Activated T-helper 1 cell treated with Interleukin-2 at 50 U/mL for 16 hours (primary cell): ENCODE data around the gene HDHD3.
A peak's percentile ranks its signal among the peaks of the same experiment; 100 is the strongest.
"Not testable (repeated sequence)": the region's sequence is repeated elsewhere in the genome, so short reads cannot be mapped to it uniquely, and the experiment has no call there.

ENCODE experiments used
- DNase-seq: peaks from one replicate; pipeline ENCODE4 v3.0.0-alpha.2; 2020; ENCODE audit warnings: low read depth

HDHD3 gene, protein sequence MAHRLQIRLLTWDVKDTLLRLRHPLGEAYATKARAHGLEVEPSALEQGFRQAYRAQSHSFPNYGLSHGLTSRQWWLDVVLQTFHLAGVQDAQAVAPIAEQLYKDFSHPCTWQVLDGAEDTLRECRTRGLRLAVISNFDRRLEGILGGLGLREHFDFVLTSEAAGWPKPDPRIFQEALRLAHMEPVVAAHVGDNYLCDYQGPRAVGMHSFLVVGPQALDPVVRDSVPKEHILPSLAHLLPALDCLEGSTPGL

DNA sequence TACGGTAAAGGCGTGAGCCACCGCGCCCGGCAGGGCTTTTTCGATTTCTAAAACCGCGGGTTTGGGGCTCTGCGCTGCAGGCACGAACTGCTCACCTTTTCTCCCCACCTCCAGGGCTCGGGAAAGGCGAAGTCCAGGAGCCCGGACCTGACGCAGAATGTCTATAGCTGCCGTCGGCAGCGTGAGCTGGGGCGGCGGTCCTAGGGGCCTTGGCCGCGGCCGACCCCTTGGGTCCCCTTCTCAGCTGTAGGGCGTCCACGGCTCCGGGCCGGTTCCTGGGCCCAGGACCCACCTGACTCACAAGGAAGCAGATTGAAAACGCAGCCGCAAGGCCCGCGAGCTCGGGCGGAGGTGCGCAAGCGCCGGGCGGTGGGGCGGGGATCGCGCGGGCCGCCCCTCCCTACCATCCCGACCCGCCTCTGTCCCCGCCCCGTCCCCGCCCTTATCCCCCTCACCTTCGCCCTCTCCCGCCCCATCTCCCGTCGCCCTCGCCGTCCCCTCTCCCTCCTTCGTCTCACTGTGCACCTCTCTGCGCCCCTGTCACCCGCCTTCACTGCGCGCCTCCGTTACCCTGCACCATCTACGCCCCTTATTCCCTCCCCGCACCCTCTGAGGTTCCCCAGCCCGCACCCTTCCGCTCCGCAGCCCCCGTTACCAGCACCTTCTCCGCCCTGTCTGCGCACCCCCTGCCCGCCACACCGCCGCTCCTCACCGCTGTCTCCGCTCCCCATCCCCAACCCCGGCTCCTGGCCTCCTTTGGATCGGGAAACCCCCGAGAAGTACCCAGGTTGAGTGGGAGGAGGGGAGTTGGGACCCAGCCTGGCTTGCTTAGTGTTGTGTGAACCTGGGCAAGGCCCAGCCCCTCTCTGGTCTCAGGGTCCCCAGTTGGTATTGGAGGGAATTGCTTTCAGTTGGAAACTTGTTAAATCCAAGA lies at the start of gene HDHD3:
TSS of gene HDHD3 (minus strand) at position 353 of the 934 bp plus-strand sequence. CDS start 2,632 bp downstream, outside the sequence.
- DNase-seq, result peak; percentile 78

DNA sequence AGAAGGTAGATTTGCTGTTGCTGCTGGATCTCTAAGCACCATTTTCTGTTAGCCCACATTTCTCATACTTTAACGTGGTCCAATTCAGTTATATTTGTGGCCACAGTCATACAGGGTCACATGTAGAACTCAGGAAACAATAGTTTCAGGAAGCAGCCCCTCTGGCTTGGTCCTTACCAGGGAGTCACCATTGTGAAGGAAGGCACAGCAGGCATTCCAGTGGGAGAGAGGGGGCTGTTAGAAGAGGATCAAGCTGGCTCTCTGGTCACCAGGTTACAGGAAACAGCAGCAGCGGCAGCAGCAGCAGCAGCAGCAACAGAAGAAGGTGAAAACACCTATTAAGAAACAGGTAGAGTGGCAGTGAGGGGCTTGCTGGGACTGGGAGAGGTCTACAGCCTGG lies 48.3 kb upstream of the HDHD3 start:
- DNase-seq, result no peak

- DNase-seq, result no peak
Measured at GRCh38 chr9:113421726-113422125, 44.9 kb upstream of the HDHD3 start.

DNA sequence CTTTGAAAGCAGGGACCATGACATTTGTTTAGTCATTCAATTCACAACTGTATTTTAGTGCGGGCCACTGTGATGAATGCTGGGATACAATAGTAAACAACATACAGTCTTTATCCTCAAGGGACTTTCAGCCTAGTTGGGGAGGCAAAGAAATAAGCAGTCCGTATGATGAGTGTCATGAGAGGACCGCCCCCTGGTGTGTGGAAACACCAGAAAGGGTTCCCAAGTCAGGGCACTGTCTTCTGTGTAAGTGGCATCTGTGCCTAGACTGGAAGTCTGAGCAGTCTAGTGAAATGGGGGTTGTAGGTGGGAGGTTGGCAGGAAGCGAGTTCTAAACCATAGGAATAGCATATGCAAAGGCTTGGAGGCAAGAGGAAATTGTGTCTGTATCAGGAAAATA lies 40.6 kb upstream of the HDHD3 start:
- no peak for DNase-seq

DNA sequence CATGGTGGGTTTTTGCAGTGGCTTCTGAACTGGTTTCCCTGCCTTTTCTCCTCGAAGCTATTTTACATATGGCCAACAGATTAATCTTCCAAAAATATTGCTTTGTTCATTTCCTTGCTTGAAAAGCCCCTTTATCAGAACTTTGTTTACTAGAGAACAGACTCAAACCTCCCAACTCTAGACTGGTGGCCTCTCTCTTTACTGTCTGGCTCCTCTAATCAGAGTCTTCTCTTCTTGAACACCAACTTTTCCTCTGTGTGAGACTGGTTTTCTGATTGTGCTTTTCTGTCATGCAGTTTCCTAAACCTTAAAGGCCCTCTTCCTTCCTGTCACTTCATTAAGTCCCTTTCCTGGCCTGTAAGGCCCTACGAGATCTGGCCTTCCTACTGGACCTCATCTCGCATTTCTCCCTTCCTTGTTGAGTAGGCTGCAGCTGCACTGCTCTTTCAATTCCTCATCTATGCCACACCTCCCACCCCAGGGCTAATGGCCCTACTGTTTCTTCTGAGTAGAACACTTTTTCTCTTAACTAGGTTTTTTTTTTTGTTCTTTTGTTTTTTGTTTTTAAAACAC lies 39.4 kb upstream of the HDHD3 start:
- no peak for DNase-seq

- peak; percentile 89 for DNase-seq
Measured at GRCh38 chr9:113410207-113410864, 33.5 kb upstream of the HDHD3 start, which contains the start of the genes C9orf43 and POLE3. C9orf43 (plus strand) TSS chr9:113410747; CDS start chr9:113413494, 2,747 bp downstream. POLE3 (minus strand) TSS chr9:113410675; CDS start chr9:113410293, 382 bp downstream.

DNA sequence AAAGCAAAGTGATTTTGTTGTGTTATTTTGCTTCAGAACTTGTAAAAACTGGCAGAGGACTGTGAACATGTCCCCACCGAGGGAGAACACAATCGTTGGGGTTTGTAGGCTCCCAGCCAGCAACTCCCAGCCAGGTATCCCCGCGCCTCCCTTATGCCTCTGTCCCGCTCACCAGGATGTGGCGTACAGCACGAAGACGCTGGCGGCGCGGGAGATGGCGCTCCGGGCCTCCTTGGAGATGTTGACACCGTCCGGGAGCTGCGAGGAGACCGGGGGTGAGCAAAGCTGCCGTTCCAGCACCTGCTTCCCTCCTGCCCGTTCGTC lies 33.1 kb upstream of the HDHD3 start:
- DNase-seq, result no peak

- no peak for DNase-seq
Measured at GRCh38 chr9:113409481-113409880, 32.7 kb upstream of the HDHD3 start.

DNA sequence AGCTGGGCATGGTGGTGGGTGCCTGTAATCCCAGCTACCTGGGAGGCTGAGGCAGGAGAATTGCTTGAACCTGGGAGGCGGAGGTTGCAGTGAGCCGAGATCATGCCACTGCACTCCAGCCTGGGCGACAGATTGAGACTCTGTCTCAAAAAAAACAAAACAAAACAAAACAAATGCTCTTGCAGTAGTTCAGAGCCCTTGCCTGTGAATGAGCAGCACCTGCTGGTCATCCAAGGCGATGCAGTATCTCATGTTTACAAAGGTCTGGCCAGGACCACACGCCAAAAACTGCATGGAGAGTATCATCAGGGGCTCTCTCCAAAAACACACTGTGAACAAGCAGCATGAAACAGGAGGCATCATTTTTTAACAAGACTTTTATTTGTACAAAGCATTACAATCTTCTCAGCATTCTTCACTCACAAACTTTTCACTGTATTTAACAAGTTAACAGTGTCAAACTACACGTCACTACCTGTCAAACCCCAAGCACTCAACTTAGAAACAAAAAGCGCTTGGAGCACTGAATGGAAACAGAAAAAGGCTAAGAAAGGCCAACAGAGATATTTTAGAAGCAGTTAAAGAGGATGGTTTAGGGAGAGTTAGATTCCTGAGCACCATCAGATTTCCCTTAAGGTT lies 30.2 kb upstream of the HDHD3 start:
- peak; percentile 29 for DNase-seq

DNA sequence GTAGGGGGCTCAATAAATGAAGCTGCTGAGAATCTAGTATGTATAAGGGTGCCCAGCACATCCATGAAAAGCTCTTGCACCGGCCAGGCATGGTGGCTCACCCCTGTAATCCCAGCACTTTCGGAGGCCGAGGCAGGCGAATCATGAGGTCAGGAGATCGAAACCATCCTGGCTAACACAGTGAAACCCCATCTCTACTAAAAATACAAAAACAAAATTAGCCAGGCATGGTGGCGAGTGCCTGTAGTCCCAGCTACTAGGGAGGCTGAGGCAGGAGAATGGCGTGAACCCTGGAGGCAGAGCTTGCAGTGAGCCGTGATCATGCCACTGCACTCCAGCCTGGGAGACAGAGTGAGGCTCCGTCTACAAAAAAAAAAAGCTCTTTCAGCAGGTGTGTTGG lies 29.6 kb upstream of the HDHD3 start:
- DNase-seq, result not testable (repeated sequence)

GRCh38 chr9:113403646-113404045 lies 26.9 kb upstream of the HDHD3 start:
- no peak for DNase-seq

- DNase-seq, result peak; percentile 99
Measured at GRCh38 chr9:113401027-113401792, 24.4 kb upstream of the HDHD3 start, which contains the start of gene ALAD. ALAD (minus strand) TSS chr9:113401284; CDS start chr9:113393559, 7,725 bp downstream.

DNA sequence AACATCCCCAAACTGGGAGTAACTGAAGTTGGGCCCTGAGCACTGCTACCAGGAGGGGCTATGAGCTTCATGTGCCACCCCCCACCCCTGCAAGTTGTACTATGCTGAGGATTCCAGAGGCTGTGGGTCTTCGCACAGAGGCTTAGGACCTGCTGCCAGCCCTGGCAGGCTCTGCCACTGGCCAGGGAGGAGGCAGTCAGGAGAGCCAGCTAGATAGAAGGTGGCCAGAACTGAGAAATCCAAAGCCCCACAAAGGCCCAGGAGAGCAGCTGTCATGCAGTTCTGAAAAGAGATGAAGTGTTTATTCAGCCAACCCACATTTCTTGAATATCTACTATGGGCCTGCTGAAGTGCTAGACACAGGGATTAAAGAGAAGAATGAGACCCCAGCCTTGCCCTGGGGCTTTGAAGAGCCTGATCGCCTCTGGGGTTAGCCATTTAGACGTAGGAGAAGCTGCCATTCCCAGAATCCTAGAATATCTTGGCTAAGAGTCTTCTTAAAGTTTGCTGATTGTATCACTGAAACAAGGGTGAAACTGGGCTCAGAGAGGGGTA lies 22.9 kb upstream of the HDHD3 start:
- no peak for DNase-seq

- no peak for DNase-seq
Measured at GRCh38 chr9:113398796-113399195, 22.0 kb upstream of the HDHD3 start.

DNA sequence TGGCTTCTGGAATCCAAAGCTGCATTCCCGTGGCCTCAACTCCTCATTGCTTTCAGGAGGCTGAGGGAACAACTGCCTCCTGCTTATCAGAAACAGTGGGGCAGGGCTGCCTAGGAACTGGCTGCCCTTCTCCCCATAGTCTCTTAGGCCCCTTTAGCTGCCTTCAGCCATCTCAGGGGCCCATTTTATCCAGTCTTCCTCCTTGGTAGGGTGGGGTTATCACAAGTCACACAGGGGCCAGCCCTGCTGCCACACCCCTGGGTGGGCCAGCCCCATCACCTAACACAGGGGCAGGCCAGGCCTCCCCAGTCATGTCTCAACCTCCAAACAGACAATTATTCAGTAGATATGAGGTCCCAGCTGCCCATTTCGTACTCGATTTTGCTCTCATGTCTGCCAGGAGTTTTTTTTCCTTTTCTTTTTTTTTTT lies 20.4 kb upstream of the HDHD3 start:
- no peak for DNase-seq

DNA sequence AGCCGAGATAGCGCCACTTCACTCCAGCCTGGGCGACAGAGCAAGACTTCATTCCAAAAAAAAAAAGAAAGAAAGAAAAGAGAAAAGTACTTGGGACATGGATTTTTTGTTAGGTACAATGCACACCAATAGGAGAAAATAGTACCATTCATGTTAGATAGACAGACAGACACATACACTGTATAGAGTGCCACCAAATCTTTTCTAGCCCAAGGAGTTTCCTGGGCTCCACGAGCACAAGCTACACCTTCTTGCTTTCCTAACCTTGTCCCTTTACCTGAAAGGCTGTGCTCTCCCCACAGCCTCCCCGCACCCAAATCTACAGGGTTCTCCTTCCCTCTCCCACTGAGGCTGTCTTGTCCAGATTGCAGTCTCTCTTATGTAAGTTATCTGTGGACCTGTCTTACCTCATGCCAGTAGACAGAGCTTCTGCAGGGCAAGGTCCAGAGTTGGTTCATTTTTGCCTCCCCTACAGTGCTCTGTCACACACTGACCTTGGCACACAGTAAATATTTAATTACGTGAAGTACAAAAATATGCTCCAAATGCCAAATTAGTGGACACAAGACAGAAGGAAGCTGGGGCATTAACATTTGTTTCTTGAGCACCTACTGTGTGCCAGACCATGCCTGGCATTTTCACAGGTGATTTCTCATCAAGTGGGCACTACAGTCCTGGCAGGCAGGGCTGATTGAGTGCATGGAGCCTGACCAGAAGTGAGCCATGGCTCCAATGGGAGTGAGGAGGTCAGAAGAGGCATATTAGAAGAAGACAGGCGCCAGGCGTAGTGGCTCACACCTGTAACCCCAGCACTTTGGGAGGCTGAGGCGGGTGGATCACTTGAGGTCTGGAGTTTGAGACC lies 18.4 kb upstream of the HDHD3 start:
- DNase-seq, result no peak

DNA sequence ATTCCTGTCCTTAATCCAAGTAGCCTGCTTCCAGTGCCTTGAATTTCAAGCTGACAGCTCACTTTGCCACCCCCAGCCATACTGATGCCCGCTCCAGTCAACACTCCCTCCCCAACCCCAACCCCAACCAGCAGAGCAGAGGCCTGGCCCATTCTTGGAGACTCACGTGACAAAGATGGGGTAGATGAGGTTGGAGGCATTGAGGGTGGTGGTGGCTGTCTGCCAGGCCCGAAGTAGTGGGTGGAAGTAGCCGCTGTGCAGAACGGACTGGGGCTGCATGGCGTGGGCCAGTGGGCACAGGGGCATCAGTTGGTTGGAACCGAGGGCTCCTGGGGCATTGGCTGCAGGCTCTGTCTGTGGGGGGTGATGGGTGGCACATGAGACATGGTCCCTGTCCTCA lies 16.5 kb upstream of the HDHD3 start:
- DNase-seq, result no peak

DNA sequence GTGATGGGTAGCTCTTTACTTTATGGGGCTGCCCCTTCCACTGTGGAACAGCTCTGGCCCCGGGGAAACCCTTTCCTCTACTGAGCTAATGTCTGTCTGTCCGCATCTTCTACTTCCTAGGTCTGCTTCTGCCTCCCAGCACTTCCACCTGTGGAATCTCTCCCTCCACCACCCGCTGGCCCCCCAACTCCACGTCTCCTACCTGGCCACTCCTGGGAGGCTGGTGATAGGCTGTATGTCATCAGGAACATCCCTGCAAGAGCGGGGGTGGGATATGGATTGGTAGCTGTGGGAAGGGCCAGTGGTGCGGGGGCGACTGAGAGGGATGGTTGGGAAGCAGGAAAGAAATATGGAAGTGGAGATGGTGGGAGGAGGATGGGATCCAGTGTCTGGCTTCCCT lies 15.1 kb upstream of the HDHD3 start:
- no peak for DNase-seq

DNA sequence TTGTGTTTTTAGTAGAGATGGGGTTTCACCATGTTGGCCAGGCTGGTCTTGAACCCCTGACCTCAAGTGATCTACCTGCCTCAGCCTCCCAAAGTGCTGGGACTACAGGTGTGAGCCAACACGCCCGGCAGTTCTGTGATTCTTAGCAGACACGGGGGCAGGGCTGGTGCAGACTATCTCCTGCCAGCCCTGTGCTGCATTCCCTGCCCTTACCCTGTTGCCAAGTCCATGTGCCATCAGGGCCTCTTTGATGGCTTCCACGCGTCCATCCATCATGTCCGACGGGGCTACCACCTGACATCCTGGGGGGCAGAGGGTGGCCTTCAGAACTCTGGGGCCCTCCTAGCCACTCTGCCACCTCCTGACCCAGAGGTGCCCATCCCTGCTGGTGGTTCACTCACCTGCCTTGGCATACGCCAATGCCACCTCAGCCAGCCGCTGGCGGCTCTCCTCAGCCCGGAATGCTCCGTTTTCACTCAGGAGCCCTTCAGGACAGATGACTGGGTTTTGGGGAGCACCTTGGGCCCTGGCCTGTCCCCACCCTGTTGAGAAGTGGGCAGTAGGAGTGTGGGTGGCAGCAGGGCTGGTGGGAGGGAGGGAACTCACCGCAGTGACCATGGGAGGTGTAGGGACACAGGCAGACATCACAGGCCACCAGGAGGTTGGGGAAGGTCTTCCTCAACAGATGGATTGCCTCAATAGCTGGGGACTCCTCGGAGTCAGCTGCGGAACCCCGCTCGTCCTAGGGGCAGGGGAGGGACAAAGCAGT lies 13.6 kb upstream of the HDHD3 start:
- no peak for DNase-seq
